SK-N-SH treated with all-trans-retinoic acid at 6 μM for 48 hours (cell line): ENCODE data around the gene GNAT2.
A peak's percentile ranks its signal among the peaks of the same experiment; 100 is the strongest.

Experiments
- ATAC-seq: fragments of 200-7000 bp; cut with Tn5 transposase; 3 replicates; pipeline ENCODE4 v1.9.1; 2020; ENCODE audit warnings: mild to moderate bottlenecking, moderate library complexity
- ARNTL ChIP-seq: fragments of 450-650 bp; formaldehyde crosslinking; IDR thresholded peaks from 2 replicates; pipeline ENCODE4 v1.5.0; 2020; ENCODE audit warnings: low read depth, mild to moderate bottlenecking, moderate library complexity, borderline replicate concordance
- BACH2 ChIP-seq: fragments of 250-450 bp; sonication (Bioruptor Pico); IDR thresholded peaks from 2 replicates; pipeline ENCODE4 v1.9.0; 2021; ENCODE audit warnings: mild to moderate bottlenecking, borderline replicate concordance
- CSDC2 ChIP-seq: fragments of 250-450 bp; sonication (Bioruptor Pico); IDR thresholded peaks from 2 replicates; pipeline ENCODE4 v1.5.0; 2020; ENCODE audit warnings: mild to moderate bottlenecking, moderate library complexity
- CSRNP3 ChIP-seq: fragments of 250-450 bp; sonication (Bioruptor Pico); IDR thresholded peaks from 2 replicates; pipeline ENCODE4 v1.5.1; 2021; ENCODE audit warnings: mild to moderate bottlenecking, moderate library complexity
- ESRRG ChIP-seq: fragments of 250-450 bp; sonication (Bioruptor Pico); IDR thresholded peaks from 2 replicates; pipeline ENCODE4 v1.6.1; 2021; ENCODE audit warnings: mild to moderate bottlenecking
- GLIS3 ChIP-seq: fragments of 250-450 bp; sonication (Bioruptor Pico); IDR thresholded peaks from 2 replicates; pipeline ENCODE4 v1.5.0; 2020; ENCODE audit warnings: mild to moderate bottlenecking, moderate library complexity
- ISL1 ChIP-seq: fragments of 250-450 bp; sonication (Bioruptor Pico); IDR thresholded peaks from 2 replicates; pipeline ENCODE4 v2.1.2; 2022; ENCODE audit warnings: mild to moderate bottlenecking, moderate library complexity
- OSR1 ChIP-seq: fragments of 250-450 bp; sonication (Bioruptor Pico); IDR thresholded peaks from 2 replicates; pipeline ENCODE4 v1.8.0; 2022; ENCODE audit warnings: moderate library complexity, mild to moderate bottlenecking, inconsistent platforms
- PPARA ChIP-seq: fragments of 250-450 bp; sonication (Bioruptor Pico); IDR thresholded peaks from 2 replicates; pipeline ENCODE4 v1.5.0; 2020; ENCODE audit warnings: mild to moderate bottlenecking, borderline replicate concordance
- RARB ChIP-seq: fragments of 250-450 bp; sonication (Bioruptor Pico); IDR thresholded peaks from 2 replicates; pipeline ENCODE4 v1.8.0; 2021; ENCODE audit warnings: mild to moderate bottlenecking, moderate library complexity
- SNAI2 ChIP-seq: fragments of 250-450 bp; sonication (Bioruptor Pico); IDR thresholded peaks from 2 replicates; pipeline ENCODE4 v1.5.0; 2020; ENCODE audit warnings: mild to moderate bottlenecking, moderate library complexity
- TCF4 ChIP-seq: fragments of 250-450 bp; sonication (Bioruptor Pico); IDR thresholded peaks from 2 replicates; pipeline ENCODE4 v1.8.0; 2021; ENCODE audit warnings: mild to moderate bottlenecking, moderate library complexity, borderline replicate concordance
- TOX ChIP-seq: fragments of 250-450 bp; sonication (Bioruptor Pico); IDR thresholded peaks from 2 replicates; pipeline ENCODE4 v1.8.0; 2021; ENCODE audit warnings: mild to moderate bottlenecking, moderate library complexity, borderline replicate concordance
- TSHZ2 ChIP-seq: fragments of 250-450 bp; sonication (Bioruptor Pico); IDR thresholded peaks from 2 replicates; pipeline ENCODE4 v1.5.0; 2020; ENCODE audit warnings: mild to moderate bottlenecking, moderate library complexity
- ZC3H10 ChIP-seq: fragments of 250-450 bp; sonication (Bioruptor Pico); IDR thresholded peaks from 2 replicates; pipeline ENCODE4 v1.5.1; 2021; ENCODE audit warnings: mild to moderate bottlenecking, moderate library complexity
- ZFP3 ChIP-seq: fragments of 250-450 bp; sonication (Bioruptor Pico); IDR thresholded peaks from 2 replicates; pipeline ENCODE4 v1.5.0; 2020; ENCODE audit warnings: mild to moderate bottlenecking, moderate library complexity
- ZFP30 ChIP-seq: fragments of 450-650 bp; formaldehyde crosslinking; IDR thresholded peaks from 2 replicates; pipeline ENCODE4 v1.5.0; 2022; ENCODE audit warnings: mild to moderate bottlenecking, moderate library complexity
- ZNF70 ChIP-seq: fragments of 450-650 bp; formaldehyde crosslinking; IDR thresholded peaks from 2 replicates; pipeline ENCODE4 v1.5.0; 2020; ENCODE audit warnings: mild to moderate bottlenecking, moderate library complexity
- ZNF8 ChIP-seq: fragments of 450-650 bp; formaldehyde crosslinking; IDR thresholded peaks from 2 replicates; pipeline ENCODE4 v1.5.0; 2020; ENCODE audit warnings: mild to moderate bottlenecking, moderate library complexity
- TF ChIP-seq, protein P1 (sequence below): fragments of 250-450 bp; sonication (Bioruptor Pico); IDR thresholded peaks from 2 replicates; pipeline ENCODE4 v1.8.0; 2021; ENCODE audit warnings: low read depth, mild to moderate bottlenecking, moderate library complexity, borderline replicate concordance
- TF ChIP-seq, protein P2 (sequence below): fragments of 250-450 bp; sonication (Bioruptor Pico); IDR thresholded peaks from 2 replicates; pipeline ENCODE4 v1.8.0; 2020; ENCODE audit warnings: mild to moderate bottlenecking, moderate library complexity, borderline replicate concordance

Gene GNAT2

DNA sequence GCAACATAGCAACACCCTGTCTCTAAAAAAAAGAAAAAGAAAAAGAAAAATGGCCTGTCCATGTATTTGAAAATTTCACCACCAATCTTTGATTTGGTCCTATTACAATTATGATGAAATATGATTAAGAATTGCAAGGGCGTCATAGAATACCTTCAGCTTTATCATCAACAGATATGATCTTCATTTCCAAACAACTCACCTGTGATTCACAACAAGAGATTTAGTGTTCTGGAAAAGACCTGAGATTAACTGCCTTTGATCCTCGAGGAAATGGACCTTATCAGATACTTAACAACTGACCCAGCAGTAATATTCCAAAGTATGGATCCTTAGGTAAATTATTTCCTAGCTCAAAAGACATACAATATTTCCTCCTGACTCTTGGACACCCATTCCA, 33.0 kb upstream of the GNAT2 start (continued):
- no peak for TF ChIP-seq TSHZ2 (CRISPR knock-in tag)

DNA sequence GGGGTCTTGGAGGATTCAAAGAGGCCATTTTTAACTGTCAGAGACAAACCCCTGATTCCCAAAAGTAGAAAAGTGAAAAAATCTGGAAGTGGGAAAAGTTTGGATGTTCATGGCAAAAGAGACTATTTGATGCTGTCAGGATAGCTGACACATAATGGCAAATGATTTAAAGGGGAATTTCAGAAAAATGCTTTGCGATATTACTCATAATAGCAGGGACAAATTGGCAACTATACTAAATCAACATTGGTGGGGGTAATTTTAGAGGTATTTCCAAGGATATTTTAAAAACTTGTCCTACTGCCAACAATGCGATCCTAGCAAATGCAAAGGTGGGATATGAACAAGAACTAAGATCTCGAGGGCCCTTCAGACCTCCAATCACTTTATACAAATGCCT, 31.2 kb upstream of the GNAT2 start:
- no peak for ATAC-seq

DNA sequence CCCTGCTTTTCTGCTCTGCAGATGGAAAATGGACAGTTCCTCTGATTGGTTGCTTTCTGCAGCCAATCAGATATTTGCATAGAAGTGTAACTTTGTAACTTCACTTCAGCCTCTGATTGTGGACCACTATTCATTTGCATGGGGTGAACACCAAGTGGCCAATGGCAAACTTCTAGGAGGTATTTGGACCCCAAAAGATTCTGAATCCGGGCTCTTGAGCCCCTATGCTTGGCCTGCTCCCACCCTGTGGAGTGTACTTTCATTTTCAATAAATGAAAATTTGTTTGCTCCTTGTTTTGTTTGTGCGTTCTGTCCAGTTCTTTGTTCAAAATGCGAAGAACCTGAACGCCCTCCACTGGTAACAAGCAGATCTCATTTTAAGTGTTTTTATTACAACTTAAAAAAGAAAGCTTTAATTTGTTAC, 30.1 kb upstream of the GNAT2 start:
- ATAC-seq = peak; percentile 79
- TF ChIP-seq, protein P1, sequence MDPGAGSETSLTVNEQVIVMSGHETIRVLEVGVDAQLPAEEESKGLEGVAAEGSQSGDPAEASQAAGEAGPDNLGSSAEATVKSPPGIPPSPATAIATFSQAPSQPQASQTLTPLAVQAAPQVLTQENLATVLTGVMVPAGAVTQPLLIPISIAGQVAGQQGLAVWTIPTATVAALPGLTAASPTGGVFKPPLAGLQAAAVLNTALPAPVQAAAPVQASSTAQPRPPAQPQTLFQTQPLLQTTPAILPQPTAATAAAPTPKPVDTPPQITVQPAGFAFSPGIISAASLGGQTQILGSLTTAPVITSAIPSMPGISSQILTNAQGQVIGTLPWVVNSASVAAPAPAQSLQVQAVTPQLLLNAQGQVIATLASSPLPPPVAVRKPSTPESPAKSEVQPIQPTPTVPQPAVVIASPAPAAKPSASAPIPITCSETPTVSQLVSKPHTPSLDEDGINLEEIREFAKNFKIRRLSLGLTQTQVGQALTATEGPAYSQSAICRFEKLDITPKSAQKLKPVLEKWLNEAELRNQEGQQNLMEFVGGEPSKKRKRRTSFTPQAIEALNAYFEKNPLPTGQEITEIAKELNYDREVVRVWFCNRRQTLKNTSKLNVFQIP (CRISPR knock-in tag) = no peak
- no peak for TF ChIP-seq BACH2 (CRISPR knock-in tag)
- TF ChIP-seq PPARA (CRISPR knock-in tag) = no peak
- no peak for TF ChIP-seq CSRNP3 (CRISPR knock-in tag)
- no peak for TF ChIP-seq ARNTL (CRISPR knock-in tag)
- no peak for TF ChIP-seq OSR1
- TF ChIP-seq GLIS3 (CRISPR knock-in tag) = no peak
- no peak for TF ChIP-seq ZC3H10
- TF ChIP-seq, protein P2, sequence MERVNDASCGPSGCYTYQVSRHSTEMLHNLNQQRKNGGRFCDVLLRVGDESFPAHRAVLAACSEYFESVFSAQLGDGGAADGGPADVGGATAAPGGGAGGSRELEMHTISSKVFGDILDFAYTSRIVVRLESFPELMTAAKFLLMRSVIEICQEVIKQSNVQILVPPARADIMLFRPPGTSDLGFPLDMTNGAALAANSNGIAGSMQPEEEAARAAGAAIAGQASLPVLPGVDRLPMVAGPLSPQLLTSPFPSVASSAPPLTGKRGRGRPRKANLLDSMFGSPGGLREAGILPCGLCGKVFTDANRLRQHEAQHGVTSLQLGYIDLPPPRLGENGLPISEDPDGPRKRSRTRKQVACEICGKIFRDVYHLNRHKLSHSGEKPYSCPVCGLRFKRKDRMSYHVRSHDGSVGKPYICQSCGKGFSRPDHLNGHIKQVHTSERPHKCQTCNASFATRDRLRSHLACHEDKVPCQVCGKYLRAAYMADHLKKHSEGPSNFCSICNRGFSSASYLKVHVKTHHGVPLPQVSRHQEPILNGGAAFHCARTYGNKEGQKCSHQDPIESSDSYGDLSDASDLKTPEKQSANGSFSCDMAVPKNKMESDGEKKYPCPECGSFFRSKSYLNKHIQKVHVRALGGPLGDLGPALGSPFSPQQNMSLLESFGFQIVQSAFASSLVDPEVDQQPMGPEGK (CRISPR knock-in tag) = no peak
- TF ChIP-seq CSDC2 (CRISPR knock-in tag) = no peak
- TF ChIP-seq ZFP30 (CRISPR knock-in tag) = no peak

More for the DNA sequence above, 31.2 kb upstream of the GNAT2 start:
- TF ChIP-seq ZNF70 (CRISPR knock-in tag) = no peak
- peak; percentile 76 for TF ChIP-seq ISL1
- TF ChIP-seq, all 23 proteins: peak for 1

DNA sequence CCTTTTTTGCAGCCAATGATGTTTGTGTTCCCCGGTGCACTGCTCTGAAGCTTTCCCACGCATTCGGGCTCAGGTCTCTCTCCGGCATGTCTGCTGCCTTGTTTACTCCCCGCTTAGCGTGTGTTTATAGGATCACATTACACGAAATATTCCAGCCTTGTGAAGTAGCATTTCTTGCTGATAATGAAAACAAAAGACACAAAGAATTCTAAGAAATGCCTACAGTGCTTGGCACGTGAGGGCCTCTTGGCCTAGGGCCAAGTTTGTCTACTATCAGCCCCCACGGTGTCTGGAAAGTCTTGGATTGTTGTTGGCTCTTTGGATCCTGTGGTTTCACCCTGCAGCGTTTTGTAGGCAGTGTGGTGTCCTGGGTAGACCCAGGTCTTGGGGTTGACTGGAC, 25.3 kb upstream of the GNAT2 start:
- TF ChIP-seq TCF4 (CRISPR knock-in tag) (no peak), ARNTL (CRISPR knock-in tag) (no peak), OSR1 (no peak), ZNF70 (CRISPR knock-in tag) (no peak), RARB (CRISPR knock-in tag) (no peak), TOX (CRISPR knock-in tag) (no peak), ESRRG (no peak), ZFP30 (CRISPR knock-in tag) (no peak), ZNF8 (CRISPR knock-in tag) (no peak)
- TF ChIP-seq, all 23 proteins: peak for 0
- ATAC-seq = no peak

GRCh38 chr1:109643385-109644230, 24.2 kb upstream of the GNAT2 start:
- TF ChIP-seq ZFP30 (CRISPR knock-in tag) = no peak
- no peak for TF ChIP-seq ZC3H10
- no peak for TF ChIP-seq ESRRG
- no peak for TF ChIP-seq TOX (CRISPR knock-in tag)
- TF ChIP-seq ZFP3 (CRISPR knock-in tag) = no peak
- TF ChIP-seq RARB (CRISPR knock-in tag) = no peak
- no peak for TF ChIP-seq SNAI2
- TF ChIP-seq GLIS3 (CRISPR knock-in tag) = no peak
- TF ChIP-seq, protein P1 (CRISPR knock-in tag) = no peak
- no peak for TF ChIP-seq PPARA (CRISPR knock-in tag)
- ATAC-seq = peak; percentile 75
